Measurements from ENCODE around the gene IFT27.

Gene IFT27

GRCh38 chr22:36797911-36798673 lies 22.2 kb upstream of the IFT27 start:
- TF ChIP-seq CTCF (IDR thresholded peaks at IDR 0.05; ENCODE audit: low read depth, low read length, poor library complexity, severe bottlenecking) (no peak), EZH2phosphoT487 (IDR thresholded peaks at IDR 0.05; ENCODE audit: borderline replicate concordance, low read length) (no peak)

GRCh38 chr22:36797374-36797773 lies 21.5 kb upstream of the IFT27 start:
- no peaks in the 10 kb centered on the region for H3K9me3 ChIP-seq (ENCODE audit: control insufficient read depth, insufficient read depth, low read length)
- no peaks in the 10 kb centered on the region for H4K20me1 ChIP-seq (ENCODE audit: control insufficient read depth, insufficient read depth, low read depth, low read length)
- no peak for TF ChIP-seq EZH2phosphoT487 (IDR thresholded peaks at IDR 0.05; ENCODE audit: borderline replicate concordance, low read length)
- TF ChIP-seq CTCF (IDR thresholded peaks at IDR 0.05; ENCODE audit: low read depth, low read length, poor library complexity, severe bottlenecking) = no peak
- no peak overlapping the region for H3K4me3 ChIP-seq (ENCODE audit: low read length)
- H3K27ac ChIP-seq (ENCODE audit: low read depth, low read length) = no peak overlapping the region
- no peaks in the 10 kb centered on the region for H3F3A ChIP-seq (ENCODE audit: control insufficient read depth, insufficient read depth)
- H3K27me3 ChIP-seq (ENCODE audit: control insufficient read depth, low read length) = peaks cover 10% of the 10 kb centered on the region
- H3K36me3 ChIP-seq (ENCODE audit: control insufficient read depth, low read length) = no peaks in the 10 kb centered on the region
- no peaks in the 10 kb centered on the region for H3K4me1 ChIP-seq (ENCODE audit: control insufficient read depth, low read length)
- no peaks in the 10 kb centered on the region for H3K9me2 ChIP-seq (replicated peaks; ENCODE audit: control insufficient read depth, low read length)
- no peaks in the 10 kb centered on the region for H3K79me2 ChIP-seq (ENCODE audit: control insufficient read depth, low read length)
- H3K4me2 ChIP-seq (ENCODE audit: low read length) = no peak overlapping the region

More at GRCh38 chr22:36797911-36798673, 22.2 kb upstream of the IFT27 start:
- Histone ChIP-seq H4K20me1 (ENCODE audit: control insufficient read depth, insufficient read depth, low read depth, low read length) (no peaks in the 10 kb centered on the region), H3K27ac (ENCODE audit: low read depth, low read length) (no peak overlapping the region), H3K9me3 (ENCODE audit: control insufficient read depth, insufficient read depth, low read length) (no peaks in the 10 kb centered on the region), H3F3A (ENCODE audit: control insufficient read depth, insufficient read depth) (no peaks in the 10 kb centered on the region), H3K27me3 (ENCODE audit: control insufficient read depth, low read length) (peaks cover 10% of the 10 kb centered on the region), H3K79me2 (ENCODE audit: control insufficient read depth, low read length) (no peaks in the 10 kb centered on the region), H3K4me2 (ENCODE audit: low read length) (no peak overlapping the region), H3K4me1 (ENCODE audit: control insufficient read depth, low read length) (no peaks in the 10 kb centered on the region), H3K36me3 (ENCODE audit: control insufficient read depth, low read length) (no peaks in the 10 kb centered on the region), H3K4me3 (ENCODE audit: low read length) (no peak overlapping the region), H3K9me2 (replicated peaks; ENCODE audit: control insufficient read depth, low read length) (no peaks in the 10 kb centered on the region)

GRCh38 chr22:36796552-36797175 lies 20.7 kb upstream of the IFT27 start:
- no peaks in the 10 kb centered on the region for H3K9me3 ChIP-seq (ENCODE audit: control insufficient read depth, insufficient read depth, low read length)
- no peak for TF ChIP-seq CTCF (IDR thresholded peaks at IDR 0.05; ENCODE audit: low read depth, low read length, poor library complexity, severe bottlenecking)
- TF ChIP-seq EZH2phosphoT487 (IDR thresholded peaks at IDR 0.05; ENCODE audit: borderline replicate concordance, low read length) = no peak
- no peaks in the 10 kb centered on the region for H3K79me2 ChIP-seq (ENCODE audit: control insufficient read depth, low read length)
- no peak overlapping the region for H3K4me3 ChIP-seq (ENCODE audit: low read length)
- H3K4me1 ChIP-seq (ENCODE audit: control insufficient read depth, low read length) = no peaks in the 10 kb centered on the region
- no peaks in the 10 kb centered on the region for H4K20me1 ChIP-seq (ENCODE audit: control insufficient read depth, insufficient read depth, low read depth, low read length)
- no peak overlapping the region for H3K27ac ChIP-seq (ENCODE audit: low read depth, low read length)
- H3K9me2 ChIP-seq (replicated peaks; ENCODE audit: control insufficient read depth, low read length) = no peaks in the 10 kb centered on the region
- H3K4me2 ChIP-seq (ENCODE audit: low read length) = no peak overlapping the region
- no peaks in the 10 kb centered on the region for H3F3A ChIP-seq (ENCODE audit: control insufficient read depth, insufficient read depth)
- no peaks in the 10 kb centered on the region for H3K36me3 ChIP-seq (ENCODE audit: control insufficient read depth, low read length)
- peaks cover 10% of the 10 kb centered on the region for H3K27me3 ChIP-seq (ENCODE audit: control insufficient read depth, low read length)

All from DOHH2 (cell line).